Suppressor macrophage (primary cell): Measurements from ENCODE around the gene PCDHB4.
"Not testable (repeated sequence)": the region's sequence is repeated elsewhere in the genome, so short reads cannot be mapped to it uniquely, and the experiment has no call there.

Source experiments
- DNase-seq, 4 experiments: peaks; one replicate each; pipeline ENCODE4 v3.0.0-alpha.2; 2020 to 2022

The PCDHB4 gene

DNA sequence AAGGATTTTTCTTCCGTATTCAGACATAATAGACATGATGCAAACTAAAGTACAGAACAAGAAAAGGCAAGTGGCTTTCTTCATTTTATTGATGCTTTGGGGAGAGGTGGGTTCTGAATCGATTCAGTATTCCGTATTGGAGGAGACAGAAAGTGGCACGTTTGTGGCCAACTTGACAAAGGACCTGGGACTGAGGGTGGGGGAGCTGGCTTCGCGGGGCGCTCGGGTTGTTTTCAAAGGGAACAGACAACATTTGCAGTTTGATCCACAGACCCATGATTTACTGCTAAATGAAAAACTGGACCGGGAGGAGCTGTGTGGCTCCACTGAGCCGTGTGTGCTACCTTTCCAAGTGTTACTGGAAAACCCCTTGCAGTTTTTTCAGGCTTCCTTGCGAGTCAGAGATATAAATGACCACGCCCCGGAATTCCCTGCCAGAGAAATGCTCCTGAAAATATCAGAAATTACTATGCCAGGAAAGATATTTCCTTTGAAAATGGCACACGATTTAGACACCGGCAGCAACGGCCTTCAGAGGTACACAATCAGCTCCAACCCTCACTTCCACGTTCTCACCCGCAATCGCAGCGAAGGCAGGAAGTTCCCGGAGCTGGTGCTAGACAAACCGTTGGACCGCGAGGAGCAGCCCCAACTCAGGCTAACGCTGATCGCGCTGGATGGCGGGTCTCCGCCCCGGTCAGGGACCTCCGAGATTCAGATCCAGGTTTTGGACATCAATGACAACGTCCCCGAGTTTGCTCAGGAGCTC, 28.8 kb downstream of the PCDHB4 start:
- no peak for DNase-seq

DNA sequence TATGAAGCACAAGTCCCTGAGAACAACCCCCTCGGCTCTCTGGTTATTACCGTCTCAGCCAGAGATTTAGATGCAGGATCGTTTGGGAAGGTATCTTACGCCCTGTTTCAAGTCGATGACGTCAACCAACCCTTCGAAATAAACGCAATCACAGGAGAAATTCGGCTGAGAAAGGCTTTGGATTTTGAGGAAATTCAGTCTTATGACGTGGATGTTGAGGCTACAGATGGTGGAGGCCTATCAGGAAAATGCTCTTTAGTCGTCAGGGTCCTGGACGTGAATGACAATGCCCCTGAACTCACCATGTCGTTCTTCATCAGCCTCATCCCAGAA, 29.3 kb downstream of the PCDHB4 start:
- DNase-seq, result no peak

GRCh38 chr5:141151632-141152031, 30.0 kb downstream of the PCDHB4 start:
- DNase-seq, result not testable (repeated sequence)

GRCh38 chr5:141152096-141152495, 30.5 kb downstream of the PCDHB4 start:
- DNase-seq, result not testable (repeated sequence)

DNA sequence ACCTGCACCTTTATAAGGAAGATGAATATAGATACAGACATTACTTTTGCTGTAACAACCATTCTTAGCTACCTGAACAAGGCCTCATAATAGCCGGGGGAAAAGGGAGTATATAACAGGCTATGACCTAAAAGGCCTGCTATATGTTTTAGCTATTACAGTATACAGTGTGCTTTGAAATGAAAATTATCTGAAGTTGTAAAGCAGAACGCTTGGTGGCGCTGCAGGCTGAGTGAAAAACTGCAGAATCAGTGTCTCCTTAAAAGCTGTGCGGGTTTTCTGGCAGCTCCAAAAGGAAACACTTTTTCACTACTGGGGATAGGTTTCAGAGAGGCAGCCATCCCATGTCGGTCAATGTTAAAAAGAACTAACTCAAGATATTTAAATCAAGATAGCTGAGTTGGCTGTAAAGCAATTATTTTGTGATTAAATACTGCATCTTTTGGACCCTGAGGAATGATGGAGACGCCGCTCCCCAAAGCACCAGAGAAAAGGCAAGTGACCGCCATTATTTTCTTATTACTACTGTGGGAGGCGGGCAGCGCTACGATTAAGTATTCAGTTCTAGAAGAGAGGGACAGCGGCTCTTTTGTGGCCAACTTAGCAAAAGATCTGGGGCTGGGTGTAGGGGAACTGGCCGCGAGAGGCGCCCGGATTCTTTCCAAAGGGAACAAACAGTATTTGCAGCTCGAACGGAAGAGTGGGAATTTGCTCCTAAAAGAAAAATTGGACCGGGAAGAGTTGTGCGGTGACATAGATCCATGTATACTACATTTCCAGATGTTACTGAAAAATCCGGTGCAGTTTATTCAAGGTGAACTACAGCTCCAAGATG, 34.1 kb downstream of the PCDHB4 start:
- DNase-seq, result no peak

- DNase-seq, result not testable (repeated sequence)
These were observed 35.7 kb downstream of the PCDHB4 start for GRCh38 chr5:141157356-141157755.

DNA sequence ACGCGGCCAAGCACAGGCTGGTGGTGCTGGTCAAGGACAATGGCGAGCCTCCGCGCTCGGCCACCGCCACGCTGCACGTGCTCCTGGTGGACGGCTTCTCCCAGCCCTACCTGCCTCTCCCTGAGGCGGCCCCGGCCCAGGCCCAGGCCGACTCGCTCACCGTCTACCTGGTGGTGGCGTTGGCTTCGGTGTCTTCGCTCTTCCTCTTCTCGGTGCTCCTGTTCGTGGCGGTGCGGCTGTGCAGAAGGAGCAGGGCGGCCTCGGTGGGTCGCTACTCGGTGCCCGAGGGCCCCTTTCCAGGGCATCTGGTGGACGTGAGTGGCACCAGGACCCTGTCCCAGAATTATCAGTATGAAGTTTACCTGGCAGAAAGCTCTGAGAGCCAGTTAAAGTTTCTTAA, 36.3 kb downstream of the PCDHB4 start:
- not testable (repeated sequence) for DNase-seq

DNA sequence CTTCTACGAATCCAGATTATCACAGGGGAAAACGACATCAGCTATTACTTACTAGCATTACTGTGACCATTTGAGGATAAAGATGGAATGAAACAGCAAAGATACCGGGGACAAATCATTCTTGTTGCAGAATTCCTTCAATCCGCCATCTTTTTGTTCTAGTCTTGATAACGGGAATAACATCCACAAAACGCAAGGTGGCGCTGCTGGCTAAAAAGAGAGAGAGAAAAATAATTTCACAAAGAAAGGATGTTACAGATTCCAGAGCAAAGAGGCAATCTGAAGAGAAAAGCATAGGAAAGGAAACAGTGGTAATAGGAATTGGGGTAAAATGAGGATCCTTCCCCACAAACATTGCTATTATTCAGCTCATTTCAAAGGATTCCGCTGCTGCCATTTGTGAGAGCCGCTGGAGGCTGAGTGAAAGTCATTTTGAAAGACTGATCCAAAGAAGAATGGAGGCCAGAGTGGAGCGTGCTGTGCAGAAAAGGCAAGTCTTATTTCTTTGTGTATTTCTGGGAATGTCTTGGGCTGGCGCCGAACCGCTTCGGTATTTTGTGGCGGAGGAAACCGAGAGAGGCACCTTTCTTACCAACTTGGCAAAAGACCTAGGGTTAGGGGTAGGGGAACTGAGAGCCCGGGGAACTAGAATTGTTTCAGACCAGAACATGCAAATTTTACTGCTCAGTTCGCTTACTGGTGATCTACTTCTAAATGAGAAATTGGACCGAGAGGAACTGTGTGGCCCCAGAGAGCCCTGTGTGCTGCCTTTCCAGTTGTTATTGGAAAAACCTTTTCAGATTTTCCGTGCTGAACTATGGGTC, 51.0 kb downstream of the PCDHB4 start, which contains the start of gene PCDHB7:
Gene PCDHB7, plus strand, starts transcription at position 264 of the 824 bp plus-strand sequence. Its CDS starts 192 bp downstream, at position 456.
- peak in 2 of 4 experiments; percentile 7 to 8 for DNase-seq

- DNase-seq, result not testable (repeated sequence)
These were observed 52.9 kb downstream of the PCDHB4 start for GRCh38 chr5:141174291-141175104.
